ENCODE measurements around the gene OPTC. TPM values are rescaled to one million over a fixed set of nuclear protein-coding genes. Genes with fewer than 3 reads are reported as not detected.

Gene OPTC
- total RNA-seq, 3 donors from 2014 or later (not counting 1 experiment from before 2014, with no cell fraction given), result not detected

DNA sequence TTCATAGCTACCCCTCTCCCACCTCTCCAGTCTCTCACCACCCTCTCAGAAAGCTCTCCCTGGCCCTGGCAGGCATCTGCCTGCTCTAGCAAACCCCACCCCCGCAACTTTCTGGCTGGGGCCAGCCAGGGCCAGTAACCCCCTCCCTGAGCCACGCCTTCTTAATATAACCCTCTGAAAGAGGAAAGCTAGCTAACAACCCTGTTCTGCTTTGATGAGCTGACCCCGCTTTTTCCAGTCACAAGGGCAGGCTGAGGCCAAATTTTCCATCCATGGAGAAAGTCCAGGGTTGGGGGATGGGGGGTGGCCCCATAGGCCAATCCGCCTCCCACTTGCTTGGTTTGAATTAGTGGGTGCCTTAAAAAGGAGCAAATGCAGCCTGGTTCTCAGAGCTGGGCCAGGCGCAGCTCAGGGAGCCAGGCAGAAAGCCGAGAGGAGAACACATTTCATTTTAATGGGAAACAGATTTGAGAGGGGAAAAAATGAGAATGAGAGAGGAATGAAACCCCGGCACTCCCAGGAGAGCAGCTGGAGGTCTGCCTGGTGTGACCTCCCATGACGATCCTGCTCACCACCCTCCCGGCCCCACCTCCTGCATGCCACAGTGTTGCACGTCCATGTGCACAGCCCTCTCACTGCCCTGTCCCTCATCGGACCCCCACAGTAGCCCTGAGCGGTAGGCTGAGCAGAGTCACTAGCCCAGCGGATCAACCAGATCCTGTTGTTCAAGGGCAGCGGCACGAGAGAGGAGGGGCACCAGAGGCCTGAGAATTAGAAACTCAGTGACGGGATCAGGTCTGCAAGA is 62.3 kb downstream of the OPTC start:
- no peaks in the 10 kb centered on the region for H3K4me1 Mint-ChIP-seq
- Histone ChIP-seq H3K27ac (ENCODE audit: low read length) (no peak overlapping the region), H3K9me3 (ENCODE audit: control insufficient read depth, insufficient read depth, low read length) (no peaks in the 10 kb centered on the region), H3K27me3 (ENCODE audit: control insufficient read depth, insufficient read depth, low read length) (no peaks in the 10 kb centered on the region), H3K4me3 (ENCODE audit: low read length) (no peak overlapping the region), H3K4me1 (ENCODE audit: control insufficient read depth, insufficient read depth, low read length) (no peaks in the 10 kb centered on the region), H3K36me3 (ENCODE audit: control insufficient read depth, insufficient read depth, low read length) (no peaks in the 10 kb centered on the region)
- H3K9me3 Mint-ChIP-seq, result no peaks in the 10 kb centered on the region
- TF ChIP-seq CTCF (IDR thresholded peaks at IDR 0.05), result no peak
- no peak for ATAC-seq
- intact Hi-C loops (cut with micrococcal nuclease), result no loop called here
- H3K36me3 Mint-ChIP-seq, result no peaks in the 10 kb centered on the region
- 87% methylated on average over 16 of the region's 16 CpGs for WGBS (ENCODE audit: insufficient coverage)
- H3K27me3 Mint-ChIP-seq (ENCODE audit: low read depth in 2 of 2), result peaks cover 0 to 14% of the 10 kb centered on the region in 2 donors
- H3K4me3 Mint-ChIP-seq, result no peak overlapping the region
- no peak overlapping the region for H3K27ac Mint-ChIP-seq
- no peak for DNase-seq

GRCh38 chr1:203557390-203557789 is 63.4 kb downstream of the OPTC start:
- WGBS (ENCODE audit: insufficient coverage), result 96% methylated on average over 7 of the region's 7 CpGs
- Histone ChIP-seq H3K4me3 (ENCODE audit: low read length) (no peak overlapping the region), H3K4me1 (ENCODE audit: control insufficient read depth, insufficient read depth, low read length) (no peaks in the 10 kb centered on the region), H3K36me3 (ENCODE audit: control insufficient read depth, insufficient read depth, low read length) (no peaks in the 10 kb centered on the region), H3K9me3 (ENCODE audit: control insufficient read depth, insufficient read depth, low read length) (no peaks in the 10 kb centered on the region), H3K27me3 (ENCODE audit: control insufficient read depth, insufficient read depth, low read length) (no peaks in the 10 kb centered on the region), H3K27ac (ENCODE audit: low read length) (no peak overlapping the region)
- no peak for ATAC-seq
- no peak for TF ChIP-seq CTCF (IDR thresholded peaks at IDR 0.05)
- Mint-ChIP-seq H3K9me3 (no peaks in the 10 kb centered on the region), H3K4me1 (no peaks in the 10 kb centered on the region), H3K27ac (no peak overlapping the region), H3K36me3 (no peaks in the 10 kb centered on the region), H3K27me3 (ENCODE audit: low read depth in 2 of 2) (peaks cover 0 to 14% of the 10 kb centered on the region in 2 donors), H3K4me3 (no peak overlapping the region)
- intact Hi-C loops (cut with micrococcal nuclease), result no loop called here
- no peak for DNase-seq

DNA sequence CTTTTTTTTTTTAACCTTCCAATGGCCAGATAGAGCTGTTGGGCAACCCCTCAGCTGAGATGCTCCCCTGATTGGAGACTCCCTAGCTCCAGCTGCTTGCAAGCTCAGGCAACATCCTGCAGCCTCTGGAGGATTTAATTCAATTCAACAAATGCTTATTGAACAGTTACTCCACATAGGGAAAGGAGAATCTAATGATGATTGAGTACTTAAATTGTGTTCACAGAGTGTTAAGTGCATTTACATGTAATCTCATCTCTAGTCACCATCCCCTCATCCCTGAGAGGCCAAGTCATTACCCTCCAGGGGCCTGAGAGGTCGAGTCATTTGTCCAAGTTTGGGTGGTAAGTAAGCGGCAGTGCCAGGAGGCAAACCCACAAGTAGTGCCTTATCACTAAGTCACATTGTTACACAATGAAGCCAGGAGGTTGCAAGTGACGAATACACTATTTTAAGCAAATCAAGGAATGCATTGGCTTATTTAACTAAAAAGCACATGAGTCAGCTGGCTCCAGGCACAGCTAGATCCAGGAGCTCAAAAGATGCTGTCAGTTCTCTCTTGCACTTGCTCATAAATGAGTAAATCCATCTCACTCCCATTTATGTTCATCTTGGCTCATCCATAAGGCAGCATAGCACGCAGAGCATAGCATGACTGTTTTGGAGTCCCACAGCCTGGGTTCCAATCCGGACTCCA is 64.3 kb downstream of the OPTC start:
- intact Hi-C loops (cut with micrococcal nuclease), result no loop called here
- no peak overlapping the region for H3K27ac ChIP-seq (ENCODE audit: low read length)
- H3K4me3 Mint-ChIP-seq, result no peak overlapping the region
- H3K9me3 Mint-ChIP-seq, result no peaks in the 10 kb centered on the region
- no peaks in the 10 kb centered on the region for H3K9me3 ChIP-seq (ENCODE audit: control insufficient read depth, insufficient read depth, low read length)
- no peaks in the 10 kb centered on the region for H3K4me1 Mint-ChIP-seq
- no peaks in the 10 kb centered on the region for H3K36me3 ChIP-seq (ENCODE audit: control insufficient read depth, insufficient read depth, low read length)
- H3K36me3 Mint-ChIP-seq, result no peaks in the 10 kb centered on the region
- WGBS (ENCODE audit: insufficient coverage), result 78% methylated on average over 5 of the region's 5 CpGs
- no peaks in the 10 kb centered on the region for H3K4me1 ChIP-seq (ENCODE audit: control insufficient read depth, insufficient read depth, low read length)
- H3K27me3 ChIP-seq (ENCODE audit: control insufficient read depth, insufficient read depth, low read length), result no peaks in the 10 kb centered on the region
- no peak for TF ChIP-seq CTCF (IDR thresholded peaks at IDR 0.05)
- ATAC-seq (no peak), DNase-seq (no peak)
- H3K27me3 Mint-ChIP-seq (ENCODE audit: low read depth in 2 of 2), result peaks cover 0 to 14% of the 10 kb centered on the region in 2 donors
- H3K4me3 ChIP-seq (ENCODE audit: low read length), result no peak overlapping the region
- no peak overlapping the region for H3K27ac Mint-ChIP-seq

Other genes with a start within 250 kb of the OPTC start
- gene BTG2, start 188.6 kb upstream of the OPTC start, total RNA-seq, result 1,000 to 10,000 TPM in 1 of 3 donors, 100 to 1,000 TPM in 2; 499 to 1,024 (median 851) TPM
- not detected for gene FMOD, start 143.0 kb upstream of the OPTC start, total RNA-seq
- gene PRELP, start 18.3 kb upstream of the OPTC start, total RNA-seq, result not detected
- 100 to 1,000 TPM; 175 to 235 (median 196) TPM for gene ATP2B4, start 132.7 kb downstream of the OPTC start, total RNA-seq